GM21529 (cell line): Measurements from ENCODE around the gene FAM237B.

ENCODE experiments used
- ATAC-seq: cut with Tn5 transposase; IDR thresholded peaks from one replicate; pipeline ENCODE4 v1.9.1; 2021; ENCODE audit not compliant: unreplicated experiment

The FAM237B gene

DNA sequence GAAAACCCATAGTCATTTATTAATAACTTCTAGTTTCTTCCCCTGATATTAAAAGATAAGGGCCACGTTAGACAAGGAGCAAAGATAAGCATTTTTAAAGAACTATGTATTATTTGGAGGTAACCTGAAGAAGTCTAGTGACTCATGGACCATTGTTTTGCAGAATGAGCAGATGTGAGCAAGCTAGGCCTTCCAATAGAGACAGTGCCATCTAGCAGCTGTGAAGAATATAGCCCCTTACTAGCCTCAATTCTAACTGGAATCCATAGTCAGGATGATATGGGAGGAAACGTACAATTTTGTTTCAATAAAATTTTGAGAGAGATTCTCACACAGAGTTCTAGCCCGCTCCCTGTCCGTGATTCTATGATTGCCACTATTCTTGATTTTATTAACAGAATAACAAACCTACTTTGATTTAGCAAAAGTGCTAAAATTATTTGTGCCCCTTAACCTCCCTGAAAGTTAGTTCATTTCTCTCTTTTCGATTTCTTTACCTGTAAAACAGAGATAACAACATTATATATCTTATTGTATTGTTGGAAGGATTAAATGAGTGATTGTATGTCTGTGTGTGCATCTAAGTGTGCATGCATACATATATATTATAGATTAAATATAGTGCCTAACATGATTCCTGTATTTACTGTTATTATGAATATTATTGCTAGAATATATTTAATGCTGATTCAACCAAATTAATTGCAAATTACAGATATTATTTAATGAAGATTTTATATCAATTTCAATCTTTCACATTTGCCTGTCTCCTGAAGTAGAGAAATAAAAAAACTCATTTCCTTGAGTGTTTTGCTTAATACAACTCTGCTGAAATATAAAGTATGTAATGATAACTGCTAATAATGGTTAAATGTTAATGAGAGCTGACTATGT lies 22.7 kb downstream of the FAM237B start:
- ATAC-seq: peak; percentile 91

DNA sequence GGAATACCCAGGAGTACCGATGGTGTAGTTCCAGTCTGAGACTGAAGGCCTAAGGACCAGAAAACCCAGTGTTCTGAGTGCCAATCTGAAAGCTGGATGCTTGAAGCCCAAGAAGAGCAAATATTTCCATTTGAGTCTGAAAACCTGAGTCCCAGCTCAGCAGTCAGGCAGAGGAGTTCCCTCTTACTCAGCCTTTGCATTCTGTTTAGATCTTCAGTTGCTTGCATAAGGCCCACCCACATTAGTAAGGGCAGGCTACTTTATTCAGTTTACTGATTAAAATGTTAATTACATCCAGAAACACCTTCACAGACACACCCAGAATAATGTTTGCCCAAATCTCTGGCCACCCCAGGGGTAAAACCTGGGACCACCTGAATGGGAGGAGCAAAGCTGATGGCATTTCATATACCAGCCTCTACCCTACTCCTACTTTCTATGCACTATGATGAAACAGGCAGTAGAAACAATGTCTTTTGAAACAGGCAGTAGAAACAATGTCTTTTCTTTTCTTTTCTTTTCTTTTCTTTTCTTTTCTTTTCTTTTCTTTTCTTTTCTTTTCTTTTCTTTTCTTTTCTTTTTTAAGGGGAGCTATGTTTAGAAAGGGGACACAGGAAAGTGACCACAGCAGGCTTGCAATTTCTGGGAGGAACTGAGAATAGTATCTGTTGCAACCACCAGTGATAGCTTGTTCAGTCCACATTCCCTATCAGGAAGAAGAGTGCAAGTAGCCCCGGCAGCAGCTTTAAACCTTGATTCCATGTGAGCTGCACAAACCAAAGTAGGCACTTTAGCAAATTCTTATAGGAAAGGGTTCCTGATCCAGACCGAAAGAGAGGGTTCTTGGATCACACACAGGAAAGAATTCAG lies 30.6 kb downstream of the FAM237B start:
- ATAC-seq: no peak

DNA sequence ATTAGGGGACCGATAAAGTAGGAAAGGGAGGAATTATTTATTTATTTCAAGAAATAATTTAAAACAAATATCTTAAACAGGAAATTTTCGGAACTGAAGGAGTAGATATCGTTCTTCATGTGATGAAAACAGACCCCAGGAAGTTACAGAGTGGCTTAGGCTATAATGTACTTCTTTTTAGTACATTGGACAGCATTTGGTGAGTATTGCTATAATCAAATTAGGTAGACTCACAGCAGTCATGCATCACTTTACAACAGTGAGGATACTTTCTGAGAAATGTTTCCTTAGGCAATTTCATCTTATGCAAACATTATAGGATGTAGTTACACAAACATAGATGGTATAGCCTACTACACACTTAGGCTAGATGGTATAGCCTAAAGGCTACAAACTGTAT lies 33.0 kb downstream of the FAM237B start:
- ATAC-seq: no peak

DNA sequence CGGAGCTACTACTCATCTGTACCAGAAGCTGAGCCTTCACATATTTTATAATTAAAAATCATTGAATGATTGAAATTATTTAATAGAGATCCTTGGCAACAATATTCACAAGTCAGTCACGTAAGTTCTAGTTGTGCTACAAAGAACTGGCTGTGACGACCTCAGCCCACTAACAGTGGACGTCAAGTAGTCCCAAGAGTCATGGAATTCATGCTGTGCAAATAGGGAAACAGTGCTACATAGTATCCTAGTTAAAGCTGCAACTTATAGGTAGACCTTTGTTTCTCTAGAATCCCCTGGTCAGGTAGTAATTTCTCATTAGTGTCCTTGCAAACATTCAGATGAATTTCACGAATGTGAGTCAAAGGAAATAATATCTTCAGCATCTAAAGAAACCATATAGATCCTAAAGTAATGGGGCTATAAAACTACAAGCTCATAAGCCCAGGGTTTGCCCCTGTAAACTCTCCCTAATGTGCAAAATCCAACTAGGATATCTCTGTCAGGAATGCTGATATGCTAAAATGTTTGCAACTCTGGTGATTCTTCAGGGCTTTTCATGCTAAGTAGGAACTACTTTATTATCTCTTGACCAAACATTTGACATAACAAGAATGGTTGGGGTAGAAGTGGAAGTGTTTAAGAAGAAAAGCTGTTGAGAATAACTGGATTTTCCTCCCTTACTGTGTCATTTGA lies 44.9 kb downstream of the FAM237B start:
- no peak for ATAC-seq

DNA sequence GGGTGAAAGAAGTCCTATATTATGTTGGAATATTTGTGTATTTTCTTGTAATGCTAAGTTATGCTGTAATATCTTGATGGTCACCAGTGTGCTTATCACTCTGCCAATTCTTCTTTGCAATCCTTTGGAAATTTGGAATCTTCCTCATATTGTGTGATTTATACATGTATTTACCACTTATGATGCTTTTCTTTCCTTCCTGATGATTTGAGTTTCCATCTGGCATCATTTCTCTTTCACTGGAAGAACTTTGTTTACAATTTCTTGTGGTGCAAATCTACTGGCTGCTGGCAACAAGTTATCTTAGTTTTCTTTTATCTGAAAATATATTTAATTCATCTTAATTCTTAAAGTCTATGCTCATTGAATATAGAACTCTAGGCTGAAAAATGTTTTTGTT lies 46.9 kb downstream of the FAM237B start:
- ATAC-seq: no peak

DNA sequence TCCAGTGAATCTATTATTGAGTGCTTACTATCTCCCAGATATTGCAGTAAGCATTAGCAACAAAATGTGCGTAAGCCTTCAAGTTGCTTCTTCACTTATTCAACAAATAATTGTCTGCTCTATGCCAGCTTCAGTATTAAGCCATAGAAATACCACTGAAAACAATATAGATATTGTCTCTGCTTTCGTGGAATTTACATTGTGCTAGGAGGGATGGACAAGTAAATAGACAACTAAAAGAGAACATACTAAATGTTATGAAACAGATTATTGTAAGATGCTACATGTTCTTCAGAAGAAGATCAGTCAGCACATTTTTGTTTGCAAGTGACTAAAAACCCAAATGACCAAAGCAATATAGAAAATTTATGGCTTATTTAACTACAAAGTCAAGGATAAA lies 48.9 kb downstream of the FAM237B start:
- no peak for ATAC-seq

DNA sequence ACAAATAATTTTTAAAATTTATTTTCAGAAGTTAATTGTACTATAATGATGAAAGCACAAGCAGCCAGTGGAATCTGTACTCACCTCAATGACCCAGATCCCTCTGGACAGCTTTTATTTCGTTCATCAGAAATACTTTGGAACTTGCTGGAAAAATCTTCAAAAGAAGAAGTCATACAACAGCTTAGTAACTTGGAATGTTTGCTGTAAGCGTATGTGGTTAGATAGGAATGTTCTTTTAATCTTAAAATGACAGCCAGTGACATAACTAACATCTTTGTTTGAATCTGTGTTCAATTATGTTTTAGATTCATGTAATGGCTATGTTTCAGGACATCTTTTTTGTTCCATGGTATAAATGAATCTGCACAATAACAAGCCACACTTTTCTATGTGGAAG lies 49.4 kb downstream of the FAM237B start:
- ATAC-seq: no peak

DNA sequence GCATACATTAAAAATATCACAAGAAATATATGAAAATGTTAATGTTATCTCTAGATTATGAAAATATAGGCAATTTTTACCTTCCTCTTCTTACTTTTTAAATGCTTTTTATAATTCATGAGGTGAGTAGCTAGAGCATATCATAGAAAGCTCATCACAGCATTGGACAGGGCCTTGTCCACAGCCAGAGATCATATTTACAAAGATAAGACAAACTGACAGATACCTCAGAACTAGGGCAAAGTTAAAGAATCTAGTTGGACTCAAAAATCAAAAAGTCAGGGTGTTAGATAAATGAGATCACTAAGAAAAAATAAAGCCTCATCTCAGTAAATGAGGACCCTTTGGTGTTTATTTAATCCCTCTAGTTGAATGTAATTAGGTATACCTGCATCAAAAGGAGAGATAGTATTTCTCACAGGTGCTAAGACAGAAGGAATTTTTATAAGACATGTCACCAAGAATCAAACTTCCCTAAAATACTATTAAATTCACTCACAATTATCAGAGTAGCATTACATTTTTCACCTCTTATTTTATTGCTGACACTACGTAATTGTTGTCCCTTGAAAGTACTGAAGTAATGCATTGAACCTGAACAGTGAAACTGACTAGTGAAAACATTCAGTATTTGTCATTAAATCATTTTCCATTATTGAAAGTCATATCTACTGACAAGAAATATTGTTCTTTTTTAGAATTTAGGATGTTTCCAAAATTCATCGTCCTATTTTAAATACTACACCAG lies 50.5 kb downstream of the FAM237B start:
- ATAC-seq: no peak

DNA sequence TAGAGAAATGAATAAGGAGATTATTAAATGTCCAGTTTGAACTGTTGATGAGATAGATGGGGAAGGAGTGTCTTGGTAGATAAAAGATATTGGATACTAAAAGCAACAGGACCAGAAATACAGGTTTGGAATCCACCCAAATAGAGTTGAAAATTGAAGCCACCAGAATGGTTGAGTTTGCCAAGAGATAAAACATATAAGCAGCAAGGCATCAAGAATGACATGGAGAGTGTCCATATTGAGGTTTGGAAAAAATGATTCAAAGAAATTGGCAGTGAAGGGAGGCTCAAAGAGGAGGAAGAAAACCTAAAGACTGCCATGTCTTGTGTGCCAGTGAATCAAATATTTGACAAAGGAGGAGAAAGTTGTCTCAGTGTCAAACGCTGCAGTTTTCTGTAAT lies 51.9 kb downstream of the FAM237B start:
- ATAC-seq: no peak

DNA sequence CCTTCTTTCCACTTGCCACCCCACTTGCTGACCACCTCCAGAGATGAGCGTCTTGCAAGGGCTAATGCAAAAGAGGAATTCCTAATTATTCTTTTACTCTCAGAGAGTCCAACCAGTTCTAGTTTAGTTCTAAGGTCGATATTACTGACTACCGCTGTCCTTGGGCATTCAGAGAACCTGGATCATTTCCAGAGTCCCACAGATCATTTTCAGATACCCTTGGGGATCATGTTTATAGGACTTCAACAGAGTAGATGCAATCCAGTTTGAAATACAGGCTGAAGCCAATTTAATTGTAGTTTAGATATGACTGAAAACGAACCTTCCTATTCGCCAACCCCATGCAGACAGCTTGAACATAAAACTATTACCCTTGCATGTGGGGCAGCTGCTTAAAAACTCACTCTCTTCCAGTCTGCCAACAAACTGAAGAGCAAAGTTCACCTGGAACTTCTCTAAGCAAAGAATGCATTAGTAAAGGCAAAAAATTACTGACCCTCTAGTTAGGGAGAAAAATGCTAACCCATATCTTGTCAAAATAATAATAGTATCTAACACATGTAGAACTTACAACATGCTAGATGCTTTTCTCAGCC lies 53.7 kb downstream of the FAM237B start:
- ATAC-seq: no peak

DNA sequence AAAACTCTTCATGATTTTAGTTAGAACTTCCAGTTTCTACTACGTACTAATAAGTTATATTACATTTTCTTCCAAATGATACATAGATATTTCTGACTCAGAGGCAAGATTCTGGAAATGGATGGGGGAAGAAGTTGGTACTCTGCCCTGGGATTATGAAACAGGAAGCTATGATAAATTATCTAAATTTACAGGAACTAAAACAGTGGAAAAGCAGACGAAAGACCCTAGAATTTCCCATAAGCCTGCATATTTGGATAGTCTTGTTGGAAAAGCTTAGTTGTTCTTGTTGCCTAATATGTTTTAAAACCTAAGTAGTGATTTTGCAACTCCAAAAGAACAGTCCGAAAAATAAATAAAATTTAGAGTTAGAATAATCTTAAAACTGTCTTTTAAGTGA lies 54.3 kb downstream of the FAM237B start:
- ATAC-seq: no peak
